ENCODE measurements around the gene SLC12A8. TPM values are rescaled to one million over a fixed set of nuclear protein-coding genes. Genes with fewer than 3 reads are reported as not detected.

Gene SLC12A8
- polyA plus RNA-seq, 6 donors from 2014 or later, result 0.13 to 0.73 TPM; not detected in 4

DNA sequence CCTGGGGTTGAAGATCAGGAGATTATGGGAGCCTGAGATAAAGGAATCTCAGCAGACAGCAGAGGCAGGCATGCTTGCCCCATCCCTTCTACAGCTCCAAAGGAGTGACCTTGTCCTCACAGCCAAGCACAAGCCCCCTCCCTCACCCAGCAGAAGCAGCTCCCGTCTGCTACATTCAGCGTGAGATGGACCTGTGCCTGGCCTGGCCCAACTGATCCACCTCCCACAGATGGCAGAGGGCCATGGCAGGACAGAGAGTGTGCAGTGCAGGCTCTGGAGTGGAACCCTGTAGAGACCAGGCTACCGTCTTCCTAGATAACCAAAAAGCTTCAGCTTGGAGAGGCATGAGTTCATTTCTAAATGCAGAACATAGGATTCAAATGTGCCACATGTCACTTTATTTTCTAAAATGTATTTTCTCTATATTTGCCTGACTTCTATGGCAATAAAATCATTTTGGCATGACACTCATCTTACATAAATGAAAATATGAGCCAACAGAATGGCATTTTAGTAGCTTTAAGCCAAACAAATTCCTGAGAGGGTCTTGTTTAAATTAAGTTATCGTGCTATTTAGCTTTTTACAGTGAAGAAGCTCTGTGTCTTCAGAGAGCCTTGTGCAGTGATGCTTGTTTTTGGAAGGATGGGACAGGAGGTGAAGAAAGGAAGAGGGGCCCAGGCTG, 43.7 kb downstream of the SLC12A8 start:
- no peak overlapping the region for H3K4me3 Mint-ChIP-seq
- ATAC-seq (ENCODE audit: low read depth in 2 of 2) (no peak), DNase-seq (no peak)
- peaks cover 2 to 14% (median 9%) of the 10 kb centered on the region in 7 donors for H3K9me3 Mint-ChIP-seq
- H3K36me3 Mint-ChIP-seq, result peaks cover 7 to 17% of the 10 kb centered on the region in 2 donors
- peaks cover 8 to 28% (median 23%) of the 10 kb centered on the region in 3 donors for H3K27me3 Mint-ChIP-seq
- no peaks in the 10 kb centered on the region for H3K4me1 Mint-ChIP-seq
- no peak overlapping the region for H3K27ac Mint-ChIP-seq

DNA sequence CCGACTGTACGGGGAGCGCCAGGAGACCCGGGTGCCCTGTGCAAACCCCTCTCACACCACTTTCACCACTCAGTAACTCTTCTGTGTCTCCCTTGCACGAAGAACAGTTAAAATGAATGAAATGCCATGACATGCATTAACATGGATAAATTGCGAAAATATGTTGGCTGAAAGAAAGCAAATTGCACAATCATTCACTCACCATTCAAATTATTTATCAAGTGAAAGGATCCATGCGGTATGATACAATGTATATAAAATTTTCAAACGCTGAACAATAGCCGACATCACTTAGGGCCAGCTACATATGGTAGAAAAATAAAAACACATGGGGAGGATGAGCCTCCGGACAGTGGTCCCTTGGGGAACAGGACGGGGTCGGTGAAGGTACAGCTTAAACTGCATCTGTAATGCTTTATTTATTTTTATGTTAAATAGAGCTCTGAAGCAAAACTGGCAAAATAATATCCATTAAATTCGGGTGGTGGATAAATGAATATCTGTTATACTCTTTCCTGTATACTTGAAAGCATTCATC, 45.9 kb downstream of the SLC12A8 start:
- peaks cover 8 to 23% (median 23%) of the 10 kb centered on the region in 3 donors for H3K27me3 Mint-ChIP-seq
- H3K27ac Mint-ChIP-seq, result no peak overlapping the region
- no peak for DNase-seq
- no peak for ATAC-seq (ENCODE audit: low read depth in 2 of 2)
- H3K4me1 Mint-ChIP-seq, result no peaks in the 10 kb centered on the region
- H3K9me3 Mint-ChIP-seq, result no peaks in the 10 kb centered on the region
- no peak overlapping the region for H3K4me3 Mint-ChIP-seq
- no peaks in the 10 kb centered on the region for H3K36me3 Mint-ChIP-seq

DNA sequence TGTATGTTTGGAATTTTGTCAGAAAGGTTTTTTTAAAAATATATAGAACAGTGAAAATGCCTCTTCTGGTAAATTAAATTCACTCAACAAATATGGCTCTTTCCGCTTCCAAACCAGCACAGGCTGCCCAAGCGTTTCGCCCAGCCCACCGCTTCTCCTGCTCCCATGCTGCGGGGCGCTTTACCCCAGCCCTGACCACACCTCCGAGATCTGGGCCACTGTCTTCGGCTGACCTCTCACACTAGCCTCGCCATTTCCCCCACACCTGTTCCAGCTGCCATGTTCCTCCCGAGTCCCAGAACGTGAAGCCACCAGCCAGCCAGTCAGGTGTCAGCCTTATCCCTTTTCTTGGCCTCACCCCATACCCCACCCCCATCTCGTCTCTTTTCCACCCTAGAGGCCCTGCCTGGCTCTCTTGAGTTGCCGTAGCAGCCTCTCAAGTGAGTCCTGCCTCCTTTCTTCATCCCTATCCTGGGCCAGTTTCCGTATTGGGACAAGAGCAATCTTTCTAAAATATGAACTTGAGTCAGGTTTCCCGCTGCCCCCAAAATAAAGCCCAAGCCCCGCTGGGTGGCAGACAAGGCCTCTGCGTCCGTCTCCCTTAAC, 46.5 kb downstream of the SLC12A8 start:
- H3K27me3 Mint-ChIP-seq, result peaks cover 8 to 23% (median 23%) of the 10 kb centered on the region in 3 donors
- no peak for DNase-seq
- no peaks in the 10 kb centered on the region for H3K4me1 Mint-ChIP-seq
- H3K27ac Mint-ChIP-seq, result no peak overlapping the region
- H3K36me3 Mint-ChIP-seq, result no peaks in the 10 kb centered on the region
- H3K4me3 Mint-ChIP-seq, result no peak overlapping the region
- ATAC-seq (ENCODE audit: low read depth in 2 of 2), result no peak
- H3K9me3 Mint-ChIP-seq, result no peaks in the 10 kb centered on the region

DNA sequence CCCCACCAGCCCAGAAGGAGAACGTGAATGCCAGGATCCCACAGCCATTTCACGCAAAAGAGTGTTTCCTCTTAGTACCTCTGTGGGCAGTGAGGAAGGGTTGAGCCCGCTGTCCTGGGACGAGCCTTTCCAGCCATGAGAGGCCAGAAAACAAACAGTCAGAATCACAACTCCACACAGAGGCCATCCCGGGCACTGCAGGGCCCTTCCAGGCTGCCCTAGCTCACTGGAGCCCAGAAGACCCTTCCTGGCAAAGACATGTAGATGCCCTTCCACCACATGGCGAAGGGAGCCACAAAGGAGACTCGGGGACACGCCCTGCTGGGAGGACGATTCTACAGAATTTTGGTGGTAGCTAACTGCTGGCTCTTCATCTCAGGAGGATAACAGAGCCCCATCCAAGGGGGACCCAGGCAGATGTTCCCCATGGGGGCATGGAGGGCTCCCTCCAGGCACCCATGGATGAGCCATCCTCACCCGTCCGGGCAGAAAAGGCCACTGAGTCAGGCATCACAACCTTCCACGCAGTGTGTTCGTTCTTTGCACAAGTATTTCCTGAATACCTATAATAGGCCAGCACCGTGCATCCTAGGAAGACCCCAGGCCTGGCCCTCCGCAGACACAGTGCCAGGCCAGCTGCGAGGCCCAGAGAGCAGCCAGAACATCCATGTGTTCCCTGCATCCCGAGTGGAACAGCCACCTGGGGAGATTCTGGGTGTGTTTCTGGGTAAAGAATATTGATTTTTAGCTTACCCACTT, 47.2 kb downstream of the SLC12A8 start:
- DNase-seq, result no peak
- peak overlapping the region in 1 of 6 donors; percentile 27 for H3K27ac Mint-ChIP-seq
- H3K36me3 Mint-ChIP-seq, result no peaks in the 10 kb centered on the region
- H3K27me3 Mint-ChIP-seq, result peaks cover 8 to 28% (median 23%) of the 10 kb centered on the region in 3 donors
- H3K9me3 Mint-ChIP-seq, result no peaks in the 10 kb centered on the region
- no peak overlapping the region for H3K4me3 Mint-ChIP-seq
- H3K4me1 Mint-ChIP-seq, result no peaks in the 10 kb centered on the region
- ATAC-seq (ENCODE audit: low read depth in 2 of 2), result peak in 1 of 2 donors; percentile 20

DNA sequence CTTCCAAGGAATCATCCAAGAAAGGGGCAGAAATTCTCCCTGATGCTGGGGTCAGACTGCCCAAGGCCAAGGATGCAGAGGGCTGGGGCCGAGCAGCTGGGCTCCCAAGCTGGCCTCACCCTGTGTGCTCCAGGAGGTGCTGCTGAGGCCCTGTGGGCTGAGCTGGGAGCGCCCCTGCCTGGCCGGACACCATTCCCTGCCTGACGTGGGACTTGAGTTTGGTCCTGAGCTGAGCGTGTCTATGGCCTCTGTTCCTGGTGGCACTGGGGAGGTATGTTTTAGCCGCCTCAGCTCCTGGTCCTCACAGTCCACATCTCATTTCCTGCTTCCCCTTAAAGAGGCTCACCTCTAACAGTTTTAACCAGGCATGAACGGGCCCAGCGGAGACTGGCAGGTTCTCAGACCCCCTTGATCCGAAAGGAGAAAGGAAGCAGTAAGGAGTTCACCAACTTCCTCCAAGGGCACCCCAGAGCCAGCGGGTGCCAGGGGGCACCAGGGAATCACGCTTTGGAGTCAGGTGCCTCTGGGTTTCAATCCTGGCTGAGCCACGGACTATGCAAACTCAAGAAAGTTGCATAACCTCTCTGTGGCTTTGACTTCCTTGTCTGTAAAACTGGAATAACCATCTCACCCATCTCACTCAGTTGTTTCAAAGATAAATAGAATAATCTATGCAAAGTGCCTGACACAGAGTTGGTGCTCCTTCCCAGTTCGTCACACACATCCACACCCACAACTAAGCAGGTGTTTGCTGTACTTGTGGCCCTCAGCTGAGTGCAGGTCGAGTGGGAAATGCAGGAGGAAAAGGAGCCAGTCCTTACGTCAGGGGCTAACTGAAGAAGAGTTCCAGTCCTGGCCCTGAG, 48.6 kb downstream of the SLC12A8 start:
- H3K4me3 Mint-ChIP-seq, result no peak overlapping the region
- ATAC-seq (ENCODE audit: low read depth in 2 of 2) (no peak), DNase-seq (no peak)
- H3K36me3 Mint-ChIP-seq, result no peaks in the 10 kb centered on the region
- H3K27ac Mint-ChIP-seq, result no peak overlapping the region
- H3K9me3 Mint-ChIP-seq, result no peaks in the 10 kb centered on the region
- H3K4me1 Mint-ChIP-seq, result no peaks in the 10 kb centered on the region
- H3K27me3 Mint-ChIP-seq, result peaks cover 8 to 21% (median 15%) of the 10 kb centered on the region in 3 donors

DNA sequence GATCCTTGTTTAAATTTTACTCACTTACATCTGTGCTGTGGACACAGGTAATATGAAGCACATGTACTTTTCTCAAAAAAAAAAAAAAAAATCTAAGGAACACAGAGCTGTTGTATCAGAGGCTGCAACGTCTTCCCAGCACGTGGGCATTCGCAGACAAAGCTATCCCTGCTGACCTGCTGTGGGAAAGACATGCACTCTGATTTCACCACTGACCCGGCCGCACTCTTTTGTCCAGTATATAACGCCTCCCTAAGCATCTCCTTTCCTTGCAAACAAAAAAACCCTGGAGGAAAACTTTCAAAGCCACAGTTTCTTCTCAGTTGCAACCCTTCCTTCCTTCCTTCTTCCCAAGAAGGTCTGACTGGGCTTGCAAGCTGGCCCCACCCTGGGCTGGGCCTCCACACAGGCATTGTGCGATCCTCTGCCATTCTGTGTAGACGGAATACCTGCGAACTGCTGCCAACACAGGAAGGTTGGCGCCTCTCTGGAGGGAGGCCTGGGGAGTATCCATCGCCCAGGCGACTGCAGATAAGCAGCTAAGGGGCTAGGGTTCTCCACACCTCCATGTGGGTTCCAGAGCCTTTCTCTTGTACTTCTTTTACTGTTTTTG, 50.8 kb downstream of the SLC12A8 start:
- Mint-ChIP-seq H3K4me3 (no peak overlapping the region), H3K36me3 (no peaks in the 10 kb centered on the region), H3K27me3 (peaks cover 0 to 19% (median 5%) of the 10 kb centered on the region in 3 donors), H3K27ac (peak overlapping the region in 1 of 6 donors; percentile 80), H3K9me3 (no peaks in the 10 kb centered on the region), H3K4me1 (no peaks in the 10 kb centered on the region)
- DNase-seq, result no peak
- no peak for ATAC-seq (ENCODE audit: low read depth in 2 of 2)

DNA sequence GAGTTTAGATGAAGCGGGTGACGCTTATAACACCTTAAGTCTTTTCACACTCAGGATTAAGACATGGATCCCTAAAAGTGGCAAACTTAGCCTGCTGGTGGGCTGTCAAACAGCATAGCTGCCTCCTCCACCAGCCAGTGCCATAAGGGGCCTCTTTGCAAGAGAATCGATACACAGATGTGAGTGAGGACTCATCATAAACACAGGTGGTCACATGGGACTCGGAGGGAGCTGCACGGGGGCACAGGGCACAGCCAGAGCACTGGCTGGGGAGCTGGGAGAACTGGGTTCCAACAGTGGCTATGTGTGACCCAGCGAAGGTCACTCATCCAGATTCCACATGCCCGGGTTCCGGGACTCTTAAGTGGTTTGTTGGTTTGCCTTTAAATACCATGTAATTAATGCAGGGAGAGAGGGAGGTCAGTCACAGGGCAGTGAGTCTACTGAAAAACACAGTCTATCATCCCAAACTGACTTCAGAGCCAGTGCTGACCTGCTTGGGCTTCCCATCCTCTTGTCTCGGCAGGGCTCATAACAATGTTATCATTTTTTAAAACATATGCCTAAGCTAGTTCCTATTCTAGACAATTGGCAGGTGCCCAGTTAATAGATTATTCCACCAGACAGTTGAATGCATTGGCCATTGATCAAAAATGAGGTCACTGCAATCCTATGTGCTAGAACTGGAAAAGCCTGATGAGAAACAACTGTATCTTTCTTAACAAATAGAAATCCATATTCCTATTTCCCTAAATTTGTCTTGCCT, 51.8 kb downstream of the SLC12A8 start:
- H3K4me1 Mint-ChIP-seq, result no peaks in the 10 kb centered on the region
- H3K4me3 Mint-ChIP-seq, result no peak overlapping the region
- H3K27me3 Mint-ChIP-seq, result peaks cover 0 to 12% (median 5%) of the 10 kb centered on the region in 3 donors
- no peak overlapping the region for H3K27ac Mint-ChIP-seq
- H3K9me3 Mint-ChIP-seq, result no peaks in the 10 kb centered on the region
- H3K36me3 Mint-ChIP-seq, result no peaks in the 10 kb centered on the region
- ATAC-seq (ENCODE audit: low read depth in 2 of 2) (no peak), DNase-seq (no peak)

DNA sequence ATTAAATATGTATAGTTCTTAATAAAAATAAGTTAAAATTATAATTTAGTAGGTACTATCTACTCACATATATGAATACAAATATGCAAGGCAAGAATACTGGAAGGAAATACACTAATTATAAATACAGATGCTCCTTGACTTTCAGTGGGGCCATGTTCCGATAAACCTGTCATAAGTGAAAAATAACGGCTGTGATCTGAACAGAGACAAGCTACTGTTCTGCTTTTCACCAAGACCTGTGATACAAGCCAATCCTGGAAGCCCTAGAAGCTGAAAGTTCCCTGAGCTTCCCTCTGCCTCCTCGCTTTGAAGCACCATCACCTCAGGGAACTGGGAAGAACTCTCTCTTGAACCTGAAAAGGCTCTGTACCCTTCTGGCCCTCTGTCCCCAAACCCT, 55.4 kb downstream of the SLC12A8 start:
- ATAC-seq (ENCODE audit: low read depth in 2 of 2) (no peak), DNase-seq (no peak)
- no peak overlapping the region for H3K27ac Mint-ChIP-seq
- peaks cover 0 to 12% (median 5%) of the 10 kb centered on the region in 3 donors for H3K27me3 Mint-ChIP-seq
- no peaks in the 10 kb centered on the region for H3K36me3 Mint-ChIP-seq
- no peak overlapping the region for H3K4me3 Mint-ChIP-seq
- H3K9me3 Mint-ChIP-seq, result no peaks in the 10 kb centered on the region
- peaks cover 0 to 11% (median 4%) of the 10 kb centered on the region in 3 donors for H3K4me1 Mint-ChIP-seq

DNA sequence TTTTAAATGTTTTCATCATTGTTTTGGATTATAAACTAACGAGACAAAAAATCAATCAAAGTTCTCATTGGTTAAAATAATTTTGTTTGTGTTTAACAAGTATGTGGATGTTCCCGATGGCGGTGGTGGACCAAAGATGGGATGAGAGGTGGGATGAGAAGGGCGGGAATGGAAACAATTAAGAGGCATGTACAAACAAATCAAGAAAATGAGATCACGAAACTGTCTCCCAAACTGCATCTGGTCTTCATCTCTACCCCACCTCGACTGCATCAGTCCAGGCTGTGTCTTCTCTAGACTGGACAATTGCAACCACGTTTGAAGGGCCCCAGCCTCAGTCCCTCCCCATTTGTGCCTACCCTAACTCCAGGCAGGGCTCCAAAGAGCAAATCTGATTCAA, 56.1 kb downstream of the SLC12A8 start:
- Mint-ChIP-seq H3K9me3 (no peaks in the 10 kb centered on the region), H3K4me3 (peak overlapping the region in 1 of 8 donors; percentile 19), H3K4me1 (peaks cover 0 to 11% (median 4%) of the 10 kb centered on the region in 3 donors), H3K27ac (peak overlapping the region in 1 of 6 donors; percentile 11), H3K27me3 (peaks cover 0 to 12% (median 5%) of the 10 kb centered on the region in 3 donors), H3K36me3 (no peaks in the 10 kb centered on the region)
- ATAC-seq (ENCODE audit: low read depth in 2 of 2) (no peak), DNase-seq (no peak)

DNA sequence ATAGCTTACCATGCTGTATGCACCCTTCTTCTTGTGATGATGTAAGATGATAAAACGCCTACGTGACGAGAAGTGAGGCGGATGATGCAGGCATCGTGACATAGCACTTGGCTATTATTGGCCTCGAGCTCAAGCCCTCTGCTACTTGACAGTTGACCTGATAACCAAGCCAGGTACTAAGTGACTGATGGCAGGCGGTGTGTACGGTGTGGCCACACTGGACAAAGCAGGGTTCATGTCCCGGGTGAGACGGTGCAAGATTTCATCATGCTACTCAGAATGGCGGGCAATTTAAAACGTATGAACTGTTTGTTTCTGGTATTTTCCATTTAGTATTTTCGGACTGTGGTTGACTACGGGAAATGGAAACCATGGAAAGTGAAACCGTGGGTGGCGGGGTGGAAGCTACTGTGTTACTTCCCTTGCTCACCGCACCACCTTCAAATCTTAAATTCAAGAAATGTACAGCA, 57.7 kb downstream of the SLC12A8 start:
- Mint-ChIP-seq H3K4me3 (peak overlapping the region in 6 of 8 donors; percentile 6 to 70 (median 60)), H3K9me3 (no peaks in the 10 kb centered on the region), H3K4me1 (peaks cover 0 to 11% (median 4%) of the 10 kb centered on the region in 3 donors), H3K27ac (peak overlapping the region in 2 of 6 donors; percentile 21 to 32), H3K36me3 (no peaks in the 10 kb centered on the region), H3K27me3 (peaks cover 0 to 6% (median 5%) of the 10 kb centered on the region in 3 donors)
- ATAC-seq (ENCODE audit: low read depth in 2 of 2), result peak; percentile 58 to 70
- peak; percentile 21 for DNase-seq

DNA sequence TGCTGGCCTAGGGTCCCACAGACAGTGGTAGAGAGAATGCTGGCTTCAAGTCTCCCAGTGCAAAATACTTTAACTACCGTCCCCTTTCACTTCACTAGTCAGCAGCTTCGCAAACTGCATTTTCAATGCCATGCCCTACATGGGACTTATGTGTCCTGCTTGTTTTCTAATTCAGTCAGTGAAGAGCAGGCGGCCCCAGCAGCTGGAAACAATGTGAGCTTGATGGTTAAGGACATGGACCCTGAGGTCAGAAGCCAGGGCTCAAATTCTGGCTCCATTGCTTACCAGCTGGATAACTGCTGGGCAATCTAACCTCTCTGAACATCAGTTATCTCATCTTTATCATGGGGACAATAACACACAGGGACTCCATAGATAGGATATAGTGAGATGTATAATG, 58.4 kb downstream of the SLC12A8 start:
- DNase-seq (no peak), ATAC-seq (ENCODE audit: low read depth in 2 of 2) (no peak)
- peaks cover 0 to 6% (median 5%) of the 10 kb centered on the region in 3 donors for H3K27me3 Mint-ChIP-seq
- H3K36me3 Mint-ChIP-seq, result no peaks in the 10 kb centered on the region
- peaks cover 5 to 16% (median 12%) of the 10 kb centered on the region in 3 donors for H3K4me1 Mint-ChIP-seq
- H3K4me3 Mint-ChIP-seq, result no peak overlapping the region
- H3K27ac Mint-ChIP-seq, result peak overlapping the region in 1 of 6 donors; percentile 83
- no peaks in the 10 kb centered on the region for H3K9me3 Mint-ChIP-seq

DNA sequence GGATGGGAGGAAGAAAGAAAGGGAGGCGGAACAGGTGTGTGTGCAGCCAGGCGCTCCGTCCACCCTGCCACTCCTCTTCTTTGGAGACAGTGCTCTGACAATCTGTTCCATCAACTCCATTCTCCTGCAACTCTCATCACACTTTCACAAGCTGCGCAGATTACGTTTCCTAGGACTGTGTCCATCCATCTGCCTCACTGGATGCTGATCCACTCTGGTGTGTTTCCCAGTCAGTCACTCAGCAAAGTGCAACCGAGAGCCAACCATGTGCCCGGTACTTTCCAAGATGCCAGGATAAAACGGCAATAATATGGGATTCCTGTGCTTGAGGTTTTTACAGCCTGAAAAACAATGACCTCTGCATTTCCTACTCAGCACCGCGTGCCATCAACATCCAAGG, 59.6 kb downstream of the SLC12A8 start:
- Mint-ChIP-seq H3K4me1 (peaks cover 16 to 28% (median 23%) of the 10 kb centered on the region in 3 donors), H3K36me3 (no peaks in the 10 kb centered on the region), H3K27me3 (peaks cover 0 to 5% (median 0%) of the 10 kb centered on the region in 3 donors), H3K9me3 (no peaks in the 10 kb centered on the region), H3K27ac (no peak overlapping the region), H3K4me3 (no peak overlapping the region)
- no peak for DNase-seq
- no peak for ATAC-seq (ENCODE audit: low read depth in 2 of 2)
